Mesenchymal stem cell (in vitro differentiated cells and primary cell): ENCODE results near the gene SLC9A4. TPM values are rescaled to one million over a fixed set of nuclear protein-coding genes. Genes with fewer than 3 reads are reported as not detected.

ENCODE experiments used
- DNase-seq: peaks from one replicate; pipeline ENCODE4 v3.0.0-alpha.2; 2013
- H2AFZ ChIP-seq: one replicate; pipeline ENCODE4 v1.6.1; 2013; ENCODE audit warnings: low read depth, mild to moderate bottlenecking, control low read depth, inconsistent platforms, low read length, moderate library complexity
- H2AK5ac ChIP-seq: 2 replicates; pipeline ENCODE4 v1.6.1; 2013; ENCODE audit warnings: low read length, moderate library complexity, mild to moderate bottlenecking, inconsistent platforms; ENCODE audit not compliant: severe bottlenecking
- H2BK120ac ChIP-seq: one replicate; pipeline ENCODE4 v1.6.1; 2013; ENCODE audit warnings: low read depth, mild to moderate bottlenecking, inconsistent platforms, low read length, moderate library complexity
- H2BK12ac ChIP-seq, 2 experiments: one replicate each; pipeline ENCODE4 v1.6.1; 2013; ENCODE audit warnings: inconsistent platforms in 2 of 2, low read length in 2 of 2, mild to moderate bottlenecking in 2 of 2, moderate library complexity in 2 of 2, control low read depth in 1 of 2
- H2BK15ac ChIP-seq: one replicate; pipeline ENCODE4 v1.6.1; 2013; ENCODE audit warnings: mild to moderate bottlenecking, low read depth, inconsistent platforms; ENCODE audit not compliant: poor library complexity, severe bottlenecking
- H2BK5ac ChIP-seq: 2 replicates; pipeline ENCODE4 v1.6.1; 2013; ENCODE audit warnings: low read depth, mild to moderate bottlenecking, low read length, control low read depth, inconsistent platforms; ENCODE audit not compliant: poor library complexity, severe bottlenecking
- H3K14ac ChIP-seq, 2 experiments: one replicate each; pipeline ENCODE4 v1.6.1; 2013; ENCODE audit warnings: inconsistent platforms in 2 of 2, low read length in 2 of 2, control low read depth in 1 of 2, mild to moderate bottlenecking in 1 of 2, moderate library complexity in 1 of 2
- H3K18ac ChIP-seq, 2 experiments: one replicate each; pipeline ENCODE4 v1.6.1; 2013; ENCODE audit warnings: inconsistent platforms in 2 of 2, low read length in 2 of 2, control low read depth in 1 of 2, low read depth in 1 of 2, mild to moderate bottlenecking in 1 of 2
- H3K23ac ChIP-seq, 2 experiments: one replicate each; pipeline ENCODE4 v1.6.1; 2013; ENCODE audit warnings: inconsistent platforms in 2 of 2, low read length in 2 of 2, mild to moderate bottlenecking in 2 of 2, moderate library complexity in 2 of 2, control low read depth in 1 of 2
- H3K27ac ChIP-seq: 2 replicates; pipeline ENCODE4 v1.5.1; 2013; ENCODE audit warnings: mild to moderate bottlenecking, moderate library complexity, low read length, control low read depth, inconsistent platforms; ENCODE audit not compliant: poor library complexity, severe bottlenecking
- H3K27me3 ChIP-seq, 2 experiments: 2 replicates each; pipeline versions ENCODE4 v1.6.1 to v1.7.0; 2013; ENCODE audit warnings: low read length in 2 of 2, mild to moderate bottlenecking in 2 of 2, moderate library complexity in 2 of 2, control low read depth in 1 of 2, inconsistent platforms in 1 of 2; ENCODE audit not compliant: control insufficient read depth in 1 of 2, insufficient read depth in 1 of 2
- H3K36me3 ChIP-seq, 2 experiments: 2 replicates each; pipeline versions ENCODE4 v1.6.1 to v1.7.0; 2013; ENCODE audit warnings: low read length in 2 of 2, control low read depth in 1 of 2, inconsistent platforms in 1 of 2, low read depth in 1 of 2, mild to moderate bottlenecking in 1 of 2; ENCODE audit not compliant: insufficient read depth in 2 of 2, control insufficient read depth in 1 of 2
- H3K4ac ChIP-seq, 2 experiments: one replicate each; pipeline ENCODE4 v1.6.1; 2013; ENCODE audit warnings: inconsistent platforms in 2 of 2, low read length in 2 of 2, mild to moderate bottlenecking in 2 of 2, moderate library complexity in 2 of 2, control low read depth in 1 of 2, low read depth in 1 of 2
- H3K4me1 ChIP-seq: 2 replicates; pipeline ENCODE4 v1.6.1; 2013; ENCODE audit warnings: low read depth, low read length, control low read depth; ENCODE audit not compliant: control insufficient read depth, insufficient read depth
- H3K4me2 ChIP-seq: 2 replicates; pipeline ENCODE4 v1.6.1; 2013; ENCODE audit warnings: low read length, mild to moderate bottlenecking, inconsistent platforms; ENCODE audit not compliant: poor library complexity, severe bottlenecking
- H3K4me3 ChIP-seq, 2 experiments: 2 replicates each; pipeline versions ENCODE4 v1.5.1 to v1.7.0; 2013; ENCODE audit warnings: low read length in 2 of 2, mild to moderate bottlenecking in 2 of 2, control low read depth in 1 of 2, low read depth in 1 of 2; ENCODE audit not compliant: insufficient read depth in 1 of 2
- H3K79me1 ChIP-seq: replicated peaks from 2 replicates; pipeline ENCODE4 v1.6.1; 2013; ENCODE audit warnings: mild to moderate bottlenecking, control low read depth, low read length, inconsistent platforms; ENCODE audit not compliant: poor library complexity, severe bottlenecking
- H3K9ac ChIP-seq: 2 replicates; pipeline ENCODE4 v1.7.0; 2013; ENCODE audit warnings: mild to moderate bottlenecking, low read length, moderate library complexity
- H3K9me3 ChIP-seq: 2 replicates; pipeline ENCODE4 v1.7.0; 2013; ENCODE audit warnings: mild to moderate bottlenecking, low read length; ENCODE audit not compliant: control insufficient read depth
- H4K8ac ChIP-seq: one replicate; pipeline ENCODE4 v1.6.1; 2013; ENCODE audit warnings: inconsistent platforms, mild to moderate bottlenecking, low read length, moderate library complexity
- H4K91ac ChIP-seq: one replicate; pipeline ENCODE4 v1.6.1; 2013; ENCODE audit warnings: mild to moderate bottlenecking, low read length, inconsistent platforms
- WGBS: methylation state at CpG from one replicate; pipeline ENCODE4 v1.1.7; 2013; ENCODE audit warnings: mixed read lengths; 5-methylcytosine and 5-hydroxymethylcytosine counted together
- polyA plus RNA-seq, 2 experiments: library from polyadenylated mRNA; stranded (reverse); fragments of 200-250 nt; gene quantifications; one replicate each; pipeline ENCODE4 v1.2.3, GENCODE V29; 2013

The SLC9A4 gene, protein sequence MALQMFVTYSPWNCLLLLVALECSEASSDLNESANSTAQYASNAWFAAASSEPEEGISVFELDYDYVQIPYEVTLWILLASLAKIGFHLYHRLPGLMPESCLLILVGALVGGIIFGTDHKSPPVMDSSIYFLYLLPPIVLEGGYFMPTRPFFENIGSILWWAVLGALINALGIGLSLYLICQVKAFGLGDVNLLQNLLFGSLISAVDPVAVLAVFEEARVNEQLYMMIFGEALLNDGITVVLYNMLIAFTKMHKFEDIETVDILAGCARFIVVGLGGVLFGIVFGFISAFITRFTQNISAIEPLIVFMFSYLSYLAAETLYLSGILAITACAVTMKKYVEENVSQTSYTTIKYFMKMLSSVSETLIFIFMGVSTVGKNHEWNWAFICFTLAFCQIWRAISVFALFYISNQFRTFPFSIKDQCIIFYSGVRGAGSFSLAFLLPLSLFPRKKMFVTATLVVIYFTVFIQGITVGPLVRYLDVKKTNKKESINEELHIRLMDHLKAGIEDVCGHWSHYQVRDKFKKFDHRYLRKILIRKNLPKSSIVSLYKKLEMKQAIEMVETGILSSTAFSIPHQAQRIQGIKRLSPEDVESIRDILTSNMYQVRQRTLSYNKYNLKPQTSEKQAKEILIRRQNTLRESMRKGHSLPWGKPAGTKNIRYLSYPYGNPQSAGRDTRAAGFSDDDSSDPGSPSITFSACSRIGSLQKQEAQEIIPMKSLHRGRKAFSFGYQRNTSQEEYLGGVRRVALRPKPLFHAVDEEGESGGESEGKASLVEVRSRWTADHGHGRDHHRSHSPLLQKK
- polyA plus RNA-seq (2013, experiment 1 of 2) = not detected
- polyA plus RNA-seq (2013, experiment 2 of 2) = not detected

GRCh38 chr2:102473020-102473419 lies at the start of gene SLC9A4:
SLC9A4 (plus strand) TSS chr2:102473226; CDS start chr2:102473760, 534 bp downstream.
- no peak within 1 kb of the TSS for H3K27ac ChIP-seq
- no peak within 1 kb of the TSS for H4K91ac ChIP-seq
- no peak within 1 kb of the TSS for H2BK5ac ChIP-seq
- no peak within 1 kb of the TSS for H3K18ac ChIP-seq
- peaks cover 30% of the 10 kb centered on the region for H3K9me3 ChIP-seq
- H3K4me2 ChIP-seq = no peak within 1 kb of the TSS
- no peak within 1 kb of the TSS for H2BK15ac ChIP-seq
- peak; percentile 46 for DNase-seq
- WGBS = 0% methylated on average over 3 of the region's 3 CpGs
- H3K4ac ChIP-seq = no peak within 1 kb of the TSS
- no peak within 1 kb of the TSS for H3K9ac ChIP-seq
- peaks cover 18 to 57% of the 10 kb centered on the region in 2 experiments for H3K27me3 ChIP-seq
- H3K4me3 ChIP-seq = no peak within 1 kb of the TSS
- no peaks in the 10 kb centered on the region for H3K36me3 ChIP-seq
- no peak within 1 kb of the TSS for H2AFZ ChIP-seq
- H2AK5ac ChIP-seq = no peak within 1 kb of the TSS
- no peak within 1 kb of the TSS for H2BK120ac ChIP-seq
- H4K8ac ChIP-seq = no peak within 1 kb of the TSS
- no peak within 1 kb of the TSS for H3K23ac ChIP-seq
- H2BK12ac ChIP-seq = no peak within 1 kb of the TSS
- H3K4me1 ChIP-seq = no peaks in the 10 kb centered on the region
- H3K79me1 ChIP-seq = no peaks in the 10 kb centered on the region
- no peak within 1 kb of the TSS for H3K14ac ChIP-seq

- Histone ChIP-seq H3K27ac (no peak overlapping the region), H2BK15ac (no peak overlapping the region), H2BK12ac (no peak overlapping the region), H3K4me3 (no peak overlapping the region), H2BK5ac (no peak overlapping the region), H3K14ac (no peak overlapping the region), H2AK5ac (no peak overlapping the region), H4K91ac (no peak overlapping the region), H3K4ac (no peak overlapping the region), H4K8ac (no peak overlapping the region), H3K9ac (no peak overlapping the region), H2BK120ac (no peak overlapping the region), H3K79me1 (no peaks in the 10 kb centered on the region), H3K18ac (no peak overlapping the region), H3K36me3 (no peaks in the 10 kb centered on the region), H3K9me3 (no peaks in the 10 kb centered on the region), H3K23ac (no peak overlapping the region), H3K27me3 (peaks cover 11 to 75% of the 10 kb centered on the region in 2 experiments), H3K4me2 (no peak overlapping the region), H2AFZ (no peak overlapping the region), H3K4me1 (no peaks in the 10 kb centered on the region)
- DNase-seq = no peak
- 78% methylated on average over 2 of the region's 2 CpGs for WGBS
Observed at GRCh38 chr2:102423368-102423767, 49.7 kb upstream of the SLC9A4 start.

DNA sequence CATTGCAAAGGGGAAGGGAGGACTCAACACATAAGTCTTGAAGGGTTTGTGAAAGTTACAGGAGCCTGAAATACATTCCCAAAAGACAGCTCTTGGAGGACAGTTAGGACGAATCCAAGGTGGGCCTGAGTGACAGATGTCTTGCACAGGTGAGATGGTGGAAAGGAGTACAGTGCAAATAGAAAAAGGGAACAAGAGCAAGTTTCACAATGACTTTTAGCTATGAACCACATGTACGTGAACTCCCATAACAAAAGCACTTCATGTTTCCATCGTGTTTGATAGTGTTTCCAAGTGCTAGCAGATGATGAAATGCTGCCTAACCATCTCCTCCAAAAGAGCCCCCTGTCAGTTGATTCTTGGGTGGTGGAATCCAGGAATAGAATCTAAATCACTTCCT lies 48.3 kb upstream of the SLC9A4 start:
- WGBS = 73% methylated on average over 3 of the region's 3 CpGs

More for the DNA sequence above, 48.3 kb upstream of the SLC9A4 start:
- Histone ChIP-seq H2AFZ (no peak overlapping the region), H2BK15ac (no peak overlapping the region), H3K23ac (no peak overlapping the region), H3K9me3 (no peaks in the 10 kb centered on the region), H2BK120ac (no peak overlapping the region), H3K36me3 (no peaks in the 10 kb centered on the region), H3K27me3 (peaks cover 5 to 64% of the 10 kb centered on the region in 2 experiments), H3K27ac (no peak overlapping the region), H3K4me3 (no peak overlapping the region), H4K91ac (no peak overlapping the region), H3K14ac (no peak overlapping the region), H3K4ac (no peak overlapping the region), H3K4me2 (no peak overlapping the region), H2BK12ac (no peak overlapping the region), H4K8ac (no peak overlapping the region), H3K79me1 (no peaks in the 10 kb centered on the region), H2AK5ac (no peak overlapping the region), H3K18ac (no peak overlapping the region), H3K4me1 (no peaks in the 10 kb centered on the region), H3K9ac (no peak overlapping the region), H2BK5ac (no peak overlapping the region)
- DNase-seq = no peak
